Articular chondrocyte of knee joint (primary cell): Measurements from ENCODE around the gene SSR1. TPM values are rescaled to one million over a fixed set of nuclear protein-coding genes. Genes with fewer than 3 reads are reported as not detected.

Source experiments
- total RNA-seq: library from RNA; depleted of rRNA; stranded (reverse); fragments of >200 nt; gene quantifications from 2 replicates; pipeline ENCODE4 v1.2.3, GENCODE V29; 2012

SSR1 gene
- total RNA-seq: 182 and 205 TPM in 2 replicates

GRCh38 chr6:7312616-7313504 is at the start of gene SSR1:
SSR1 (minus strand) TSS chr6:7313199; CDS start chr6:7313120, 79 bp downstream.

Other genes with a start within 250 kb of the SSR1 start
- gene RREB1, start 205.2 kb downstream of the SSR1 start, total RNA-seq: 27.8 and 30.6 TPM in 2 replicates
- gene CAGE1, start 76.5 kb upstream of the SSR1 start, total RNA-seq: under 0.01 TPM in 2 replicates
- gene RIOK1, start 76.6 kb upstream of the SSR1 start, total RNA-seq: 12.6 and 14.4 TPM in 2 replicates
- 1.3 and 4.6 TPM in 2 replicates for gene DSP, start 228.5 kb upstream of the SSR1 start, total RNA-seq